Aorta (tissue), 5 donors: ENCODE measurements around the gene ALDOA. TPM values are rescaled to one million over a fixed set of nuclear protein-coding genes. Genes with fewer than 3 reads are reported as not detected.

ENCODE experiments used
- ATAC-seq: fragments of 200-7000 bp; cut with Tn5 transposase; one replicate; pipeline ENCODE4 v1.9.1; 2022; ENCODE audit warnings: moderate library complexity; ENCODE audit not compliant: low FRiP score
- DNase-seq, 2 donors: peaks; one replicate each; pipeline ENCODE4 v3.0.0-alpha.2; 2020
- H3K27ac ChIP-seq, 2 donors: one replicate each; pipeline ENCODE4 v1.5.1; 2013; ENCODE audit warnings: low read length in 2 of 2, mild to moderate bottlenecking in 2 of 2, moderate library complexity in 2 of 2, control low read depth in 1 of 2, inconsistent platforms in 1 of 2, low read depth in 1 of 2
- H3K27me3 ChIP-seq, 2 donors: one replicate each; pipeline ENCODE4 v1.6.1; 2013; ENCODE audit warnings: control low read depth in 1 of 2, low read length in 1 of 2, mild to moderate bottlenecking in 1 of 2, moderate library complexity in 1 of 2; ENCODE audit not compliant: insufficient read depth in 2 of 2, control insufficient read depth in 1 of 2
- H3K36me3 ChIP-seq, 2 donors: one replicate each; pipeline ENCODE4 v1.6.1; 2013; ENCODE audit warnings: control low read depth in 1 of 2, low read length in 1 of 2, mild to moderate bottlenecking in 1 of 2; ENCODE audit not compliant: insufficient read depth in 2 of 2, control insufficient read depth in 1 of 2
- H3K4me1 ChIP-seq, 2 donors: one replicate each; pipeline ENCODE4 v1.6.1; 2013; ENCODE audit warnings: low read length in 2 of 2, control low read depth in 1 of 2, mild to moderate bottlenecking in 1 of 2, moderate library complexity in 1 of 2; ENCODE audit not compliant: insufficient read depth in 2 of 2, control insufficient read depth in 1 of 2
- H3K4me3 ChIP-seq, 2 donors: one replicate each; pipeline ENCODE4 v1.5.1; 2013; ENCODE audit warnings: low read length in 2 of 2, control low read depth in 1 of 2, mild to moderate bottlenecking in 1 of 2
- H3K9me3 ChIP-seq: one replicate; pipeline ENCODE4 v1.6.1; 2013; ENCODE audit warnings: mild to moderate bottlenecking, low read length; ENCODE audit not compliant: control insufficient read depth
- WGBS, 2 donors: extraction: QIAGEN DNeasy Blood & Tissue Kit; methylation state at CpG; one replicate each; pipeline ENCODE4 v1.1.7; 2013; 5-methylcytosine and 5-hydroxymethylcytosine counted together
- intact Hi-C, 2 donors: fragments of 100-400 bp; cut with DNase I; formaldehyde crosslinking; loops; one replicate each; pipeline versions ENCODE4 v1.14.2 to v1.15.0; 2022
- polyA plus RNA-seq, 2 donors: library from polyadenylated mRNA; stranded (reverse); fragments of 200-250 nt; gene quantifications; one replicate each; pipeline ENCODE4 v1.2.3, GENCODE V29; 2013
- total RNA-seq, 2 donors: library from RNA; stranded (reverse); fragmentation: NEBNext Ultra II Directional; extraction: Animal tissue kit (Norgen Biotek cat#: 25700); gene quantifications; one replicate each; pipeline ENCODE4 v1.2.1, GENCODE V29; 2021
- donor health status: healthy with polysubstance abuse.
- donor health status: Bipolar disorder and iron deficiency.
- donor health status: DM: no; HTN: no; CAD: no.
- donor health status: DM: no; HTN: no; CAD: no.
- donor health status: DM: yes; HTN: yes; CAD: no.

The ALDOA gene
- total and polyA plus RNA-seq, 4 donors, result 494 to 861 (median 706) TPM

GRCh38 chr16:30096105-30096861, 30.7 kb downstream of the ALDOA start, which contains the start of gene YPEL3:
YPEL3 (minus strand) TSS chr16:30096213; CDS start chr16:30095482, 731 bp downstream.
- 9% methylated on average over 67 to 77 of the region's 77 CpGs for WGBS, 2 donors
- peak within 1 kb of the TSS; percentile 45 to 72 for H3K27ac ChIP-seq
- DNase-seq (peak; percentile 96), ATAC-seq (peak; percentile 84)
- H3K36me3 ChIP-seq, result peaks cover 0 to 2% of the 10 kb centered on the region in 2 donors
- no peaks in the 10 kb centered on the region for H3K9me3 ChIP-seq
- peak within 1 kb of the TSS; percentile 79 to 82 for H3K4me3 ChIP-seq
- intact Hi-C loops, result loop anchor here in 1 of 2 donors (2.0 to 10.0 kb wide), 2 partner anchors 25 to 309 kb away; partner anchors contain the start of gene ZNF771
- H3K27me3 ChIP-seq, result no peaks in the 10 kb centered on the region
- H3K4me1 ChIP-seq, result no peaks in the 10 kb centered on the region

GRCh38 chr16:30096862-30097563, 31.5 kb downstream of the ALDOA start:
- 96% methylated on average over 18 of the region's 18 CpGs for WGBS, 2 donors

DNA sequence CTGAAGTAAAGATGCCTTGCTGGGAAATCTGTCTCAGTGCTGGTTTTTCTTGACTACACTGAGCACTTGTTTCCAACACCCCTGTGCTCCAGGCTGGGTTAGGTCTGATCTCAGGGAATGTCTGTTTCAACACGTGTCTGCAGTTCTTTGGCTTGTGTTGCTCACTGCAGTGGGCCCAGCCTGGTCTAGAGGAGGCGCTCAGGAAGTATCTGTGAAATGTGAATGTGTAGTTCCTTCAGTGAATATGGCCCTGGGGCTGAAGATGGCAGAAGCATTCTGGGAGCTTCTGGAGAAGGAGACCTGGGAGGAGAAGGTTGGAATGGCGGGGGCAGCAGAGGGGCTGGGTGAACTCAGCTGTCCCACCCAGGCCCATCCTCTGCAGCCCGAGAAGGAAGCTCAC, 38.5 kb downstream of the ALDOA start:
- Histone ChIP-seq H3K4me1 (no peaks in the 10 kb centered on the region), H3K27me3 (no peaks in the 10 kb centered on the region), H3K27ac (no peak overlapping the region), H3K4me3 (no peak overlapping the region), H3K9me3 (no peaks in the 10 kb centered on the region), H3K36me3 (peaks cover 2 to 5% of the 10 kb centered on the region in 2 donors)
- intact Hi-C loops, result no loop called here
- WGBS, 2 donors, result 79 to 82% methylated on average over 4 of the region's 4 CpGs
- DNase-seq (no peak), ATAC-seq (no peak)

More at GRCh38 chr16:30096862-30097563, 31.5 kb downstream of the ALDOA start:
- ATAC-seq (no peak), DNase-seq (no peak)
- Histone ChIP-seq H3K4me1 (no peaks in the 10 kb centered on the region), H3K36me3 (peaks cover 0 to 2% of the 10 kb centered on the region in 2 donors), H3K27ac (no peak overlapping the region), H3K4me3 (no peak overlapping the region), H3K9me3 (no peaks in the 10 kb centered on the region), H3K27me3 (no peaks in the 10 kb centered on the region)
- intact Hi-C loops, result loop anchor here in 1 of 2 donors (2.0 to 10.0 kb wide), 2 partner anchors 24 to 308 kb away; partner anchors contain the start of gene ZNF771

- WGBS, 2 donors, result 67 to 70% methylated on average over 6 of the region's 6 CpGs
- Histone ChIP-seq H3K36me3 (peaks cover 2 to 5% of the 10 kb centered on the region in 2 donors), H3K27ac (no peak overlapping the region), H3K4me1 (no peaks in the 10 kb centered on the region), H3K9me3 (no peaks in the 10 kb centered on the region), H3K4me3 (no peak overlapping the region), H3K27me3 (no peaks in the 10 kb centered on the region)
- DNase-seq (no peak), ATAC-seq (no peak)
- intact Hi-C loops, result no loop called here
These were observed 38.9 kb downstream of the ALDOA start for GRCh38 chr16:30104492-30104891.

DNA sequence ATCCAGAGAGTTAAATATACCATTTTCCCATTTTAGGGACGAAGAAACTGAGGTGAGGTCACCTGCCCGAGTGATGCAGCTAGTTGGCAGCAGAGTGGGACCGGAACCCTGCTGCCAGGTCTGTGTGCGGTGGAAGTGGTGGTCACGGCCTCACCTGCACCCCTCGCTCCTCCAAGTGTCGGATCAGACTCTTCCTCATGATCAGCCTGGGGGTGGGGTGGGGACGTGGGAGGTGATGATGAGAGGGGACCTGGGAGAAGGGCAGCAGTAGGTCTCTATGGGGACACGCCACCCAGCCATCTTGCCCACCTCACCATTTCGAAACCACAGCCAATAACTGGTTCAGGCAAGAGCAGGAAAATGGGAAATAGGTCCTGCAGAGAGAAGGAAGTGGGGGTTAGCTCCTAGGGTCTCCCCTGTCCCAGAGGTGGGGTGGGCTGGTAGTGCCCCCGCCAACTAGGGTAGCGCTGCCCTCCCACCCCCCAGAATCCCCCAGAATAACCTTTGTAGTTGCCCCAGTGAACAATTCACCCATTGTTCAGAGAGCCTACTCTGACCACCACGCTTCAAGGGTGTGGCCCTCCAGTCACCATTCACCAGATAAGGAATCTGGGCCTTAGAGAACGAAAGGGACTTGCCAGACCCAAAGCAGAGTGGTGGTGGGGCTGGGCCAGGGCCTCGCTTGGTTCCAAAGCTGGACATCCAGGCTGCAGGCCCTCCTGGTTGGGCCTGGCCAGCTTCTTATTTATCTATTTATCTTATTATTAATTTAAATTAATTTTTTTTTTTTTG, 42.7 kb downstream of the ALDOA start:
- Histone ChIP-seq H3K4me1 (no peaks in the 10 kb centered on the region), H3K27ac (no peak overlapping the region), H3K27me3 (no peaks in the 10 kb centered on the region), H3K9me3 (no peaks in the 10 kb centered on the region), H3K4me3 (no peak overlapping the region), H3K36me3 (peaks cover 2 to 5% of the 10 kb centered on the region in 2 donors)
- no peak for ATAC-seq
- intact Hi-C loops, result no loop called here
- WGBS, 2 donors, result 87 to 88% methylated on average over 15 of the region's 15 CpGs
- no peak for DNase-seq

DNA sequence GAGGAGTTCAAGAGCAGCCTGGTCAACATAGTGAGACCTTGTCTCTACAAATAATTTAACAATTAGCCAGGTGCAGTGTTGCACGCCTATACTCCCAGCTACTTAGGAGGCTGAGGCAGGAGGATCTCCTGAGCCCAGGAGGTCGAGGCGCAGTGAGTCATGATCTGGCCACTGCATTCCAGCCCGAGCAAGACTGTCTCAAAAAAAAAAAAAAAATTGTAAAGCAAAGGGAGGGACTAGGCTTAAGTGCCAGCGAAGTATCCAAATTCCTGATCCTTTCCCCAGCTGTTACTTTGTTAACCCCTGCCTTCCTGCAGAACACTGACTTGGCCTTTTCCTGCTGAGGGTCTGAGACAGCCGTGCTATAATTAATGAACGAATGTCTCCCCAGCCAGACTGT, 45.1 kb downstream of the ALDOA start:
- intact Hi-C loops, result loop anchor here in 1 of 2 donors (10.0 kb wide), 1 partner anchor 54 kb away; no protein-coding TSS in a partner anchor
- DNase-seq (no peak), ATAC-seq (no peak)
- Histone ChIP-seq H3K27me3 (no peaks in the 10 kb centered on the region), H3K4me3 (no peak overlapping the region), H3K9me3 (no peaks in the 10 kb centered on the region), H3K36me3 (peaks cover 0 to 2% of the 10 kb centered on the region in 2 donors), H3K4me1 (no peaks in the 10 kb centered on the region), H3K27ac (no peak overlapping the region)
- 49 to 58% methylated on average over 7 of the region's 7 CpGs for WGBS, 2 donors

GRCh38 chr16:30112197-30113030, 46.9 kb downstream of the ALDOA start:
- Histone ChIP-seq H3K36me3 (peaks cover 0 to 2% of the 10 kb centered on the region in 2 donors), H3K27me3 (no peaks in the 10 kb centered on the region), H3K4me1 (no peaks in the 10 kb centered on the region), H3K9me3 (no peaks in the 10 kb centered on the region), H3K27ac (no peak overlapping the region), H3K4me3 (no peak overlapping the region)
- intact Hi-C loops, result loop anchor here in 1 of 2 donors (2.0 to 10.0 kb wide), 2 partner anchors 52 to 296 kb away; no protein-coding TSS in a partner anchor
- DNase-seq (peak; percentile 72 to 91), ATAC-seq (peak; percentile 40)
- whole genome bisulfite sequencing, 2 donors, result 79 to 83% methylated on average over 27 to 29 of the region's 29 CpGs
